ENCODE results near the gene CLNK. TPM values are rescaled to one million over a fixed set of nuclear protein-coding genes. Genes with fewer than 3 reads are reported as not detected.

The CLNK gene
- total and polyA plus RNA-seq, 2 of the 8 experiments (the other 6 are each of a cell fraction or from before 2014, with no cell fraction given): not detected

DNA sequence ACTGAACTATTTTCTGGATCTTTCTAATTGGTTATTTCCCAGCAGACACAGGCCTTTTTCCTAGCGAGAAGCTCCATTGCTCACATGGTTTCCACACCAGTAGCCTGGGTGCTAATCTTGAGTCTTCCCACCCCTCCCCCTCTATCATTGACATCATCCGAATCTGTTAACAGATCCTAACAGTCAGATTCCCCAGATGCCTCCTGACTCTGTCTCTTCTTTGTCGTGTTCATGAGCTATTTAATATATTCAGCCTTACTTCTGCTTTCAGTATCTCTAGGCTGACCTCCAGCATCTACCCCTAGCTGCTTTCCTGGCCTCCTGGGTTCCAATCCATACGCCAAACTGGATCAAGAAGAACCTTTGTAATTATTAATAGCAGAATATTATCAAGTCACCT is 85.0 kb downstream of the CLNK start:
- no peaks in the 10 kb centered on the region for H3K79me2 ChIP-seq (ENCODE audit: control insufficient read depth in 1 of 2, insufficient read depth in 2 of 2, low read length in 2 of 2)
- H4K5ac ChIP-seq (ENCODE audit: insufficient read length, low read depth, low read length): no peak overlapping the region
- no peak overlapping the region for H2AK5ac ChIP-seq (ENCODE audit: low read depth, low read length)
- H2BK120ac ChIP-seq (replicated peaks; ENCODE audit: low read depth, low read length): no peak overlapping the region
- DNase-seq (ENCODE audit: low read depth in 1 of 2, low spot score in 2 of 2) (no peak), FAIRE-seq (no peak)
- H3K4me1 ChIP-seq (replicated peaks in 1 of 4; ENCODE audit: control insufficient read depth in 3 of 4, insufficient read depth in 4 of 4, low read length in 3 of 4): no peaks in the 10 kb centered on the region
- no peaks in the 10 kb centered on the region for H3K9me3 ChIP-seq (ENCODE audit: insufficient read depth in 2 of 2, low read depth in 1 of 2, low read length in 1 of 2)
- H2BK12ac ChIP-seq (ENCODE audit: low read depth, low read length): no peak overlapping the region
- H3K23me2 ChIP-seq (ENCODE audit: low read depth, low read length): no peaks in the 10 kb centered on the region
- H3K4me3 ChIP-seq (ENCODE audit: extremely low read depth in 1 of 4, insufficient read depth in 2 of 4, low read depth in 3 of 4, low read length in 4 of 4): no peak overlapping the region
- no peak overlapping the region for H2AFZ ChIP-seq (ENCODE audit: low read length)
- no peak overlapping the region for H3K18ac ChIP-seq (ENCODE audit: extremely low read depth, low read length)
- no peaks in the 10 kb centered on the region for H3K36me3 ChIP-seq (ENCODE audit: control insufficient read depth in 2 of 4, insufficient read depth in 4 of 4, low read length in 3 of 4)
- ChIA-PET CTCF (ENCODE audit: partially characterized antibody) (interaction anchor here (0.7 to 1.2 kb wide), 3 partner anchors 15 to 26 kb away, joined by 3 to 4 read pairs (median 3); no protein-coding TSS in a partner anchor), POLR2A (ENCODE audit: partially characterized antibody) (interaction anchor here (1.2 kb wide), 1 partner anchor 10 kb away, joined by 3 read pairs; no protein-coding TSS in a partner anchor)
- no peak overlapping the region for H2BK15ac ChIP-seq (ENCODE audit: low read length)
- no peaks in the 10 kb centered on the region for H4K20me1 ChIP-seq (replicated peaks in 1 of 2; ENCODE audit: control insufficient read depth in 1 of 2, insufficient read depth in 2 of 2, low read length in 2 of 2)
- H2BK5ac ChIP-seq (ENCODE audit: low read depth, low read length): no peak overlapping the region
- no peak overlapping the region for H3K23ac ChIP-seq (ENCODE audit: insufficient read length)
- no peak overlapping the region for H4K8ac ChIP-seq (ENCODE audit: extremely low read depth, insufficient read depth, low read length)
- no peak overlapping the region for H3K14ac ChIP-seq (ENCODE audit: insufficient read length)
- H4K91ac ChIP-seq (replicated peaks; ENCODE audit: insufficient read length, low read length): no peak overlapping the region
- H3K27me3 ChIP-seq (replicated peaks in 1 of 4; ENCODE audit: control insufficient read depth in 3 of 4, extremely low read depth in 1 of 4, insufficient read depth in 3 of 4, low read length in 3 of 4): no peaks in the 10 kb centered on the region
- no peak overlapping the region for H2BK20ac ChIP-seq (ENCODE audit: low read length)
- TF ChIP-seq SP4 (IDR thresholded peaks at IDR 0.05; ENCODE audit: low read length) (no peak), SRF (IDR thresholded peaks at IDR 0.05; ENCODE audit: low read depth, low read length) (no peak), ZNF274 (IDR thresholded peaks at IDR 0.05; ENCODE audit: borderline replicate concordance, extremely low read depth, low read length) (no peak), JUN (IDR thresholded peaks at IDR 0.05; ENCODE audit: low read depth, low read length) (no peak), CTBP2 (IDR thresholded peaks at IDR 0.05; ENCODE audit: borderline replicate concordance, insufficient read depth, insufficient read length, low read length) (no peak)
- TF ChIP-seq, protein P1, sequence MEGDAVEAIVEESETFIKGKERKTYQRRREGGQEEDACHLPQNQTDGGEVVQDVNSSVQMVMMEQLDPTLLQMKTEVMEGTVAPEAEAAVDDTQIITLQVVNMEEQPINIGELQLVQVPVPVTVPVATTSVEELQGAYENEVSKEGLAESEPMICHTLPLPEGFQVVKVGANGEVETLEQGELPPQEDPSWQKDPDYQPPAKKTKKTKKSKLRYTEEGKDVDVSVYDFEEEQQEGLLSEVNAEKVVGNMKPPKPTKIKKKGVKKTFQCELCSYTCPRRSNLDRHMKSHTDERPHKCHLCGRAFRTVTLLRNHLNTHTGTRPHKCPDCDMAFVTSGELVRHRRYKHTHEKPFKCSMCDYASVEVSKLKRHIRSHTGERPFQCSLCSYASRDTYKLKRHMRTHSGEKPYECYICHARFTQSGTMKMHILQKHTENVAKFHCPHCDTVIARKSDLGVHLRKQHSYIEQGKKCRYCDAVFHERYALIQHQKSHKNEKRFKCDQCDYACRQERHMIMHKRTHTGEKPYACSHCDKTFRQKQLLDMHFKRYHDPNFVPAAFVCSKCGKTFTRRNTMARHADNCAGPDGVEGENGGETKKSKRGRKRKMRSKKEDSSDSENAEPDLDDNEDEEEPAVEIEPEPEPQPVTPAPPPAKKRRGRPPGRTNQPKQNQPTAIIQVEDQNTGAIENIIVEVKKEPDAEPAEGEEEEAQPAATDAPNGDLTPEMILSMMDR (IDR thresholded peaks at IDR 0.05; ENCODE audit: control extremely low read depth in 1 of 3, insufficient read depth in 1 of 3, low read depth in 1 of 3, low read length in 3 of 3): no peak
- no peak overlapping the region for H3K9ac ChIP-seq (replicated peaks in 1 of 4; ENCODE audit: extremely low read depth in 1 of 4, low read depth in 3 of 4, low read length in 3 of 4)
- no peak overlapping the region for H3K27ac ChIP-seq (ENCODE audit: low read depth, low read length)
- no peak overlapping the region for H3K4ac ChIP-seq (replicated peaks; ENCODE audit: insufficient read length, low read depth, low read length)
- no peak overlapping the region for H3K56ac ChIP-seq (replicated peaks; ENCODE audit: insufficient read length, low read depth, low read length)
- no peaks in the 10 kb centered on the region for H3K79me1 ChIP-seq (ENCODE audit: low read depth, low read length)
- no peak overlapping the region for H3K4me2 ChIP-seq (ENCODE audit: insufficient read depth in 1 of 2, low read depth in 2 of 2, low read length in 2 of 2)
- 83% methylated on average over 4 of the region's 4 CpGs; no CpG with 5 or more reads in 1 of the 2 experiments for WGBS, 2 experiments (ENCODE audit: extremely low coverage in 1 of 2, insufficient coverage in 1 of 2, insufficient read length in 1 of 2, insufficient replicate concordance in 2 of 2, low coverage in 1 of 2, low lambda C conversion rate in 2 of 2, missing lambda C conversion rate in 1 of 2)
